Esophagus (tissue), 2 donors: ENCODE measurements around the gene COBLL1. TPM values are rescaled to one million over a fixed set of nuclear protein-coding genes. Genes with fewer than 3 reads are reported as not detected.

Experiments used
- H3K27ac ChIP-seq, 2 donors: one replicate each; pipeline ENCODE4 v1.5.1; 2013; ENCODE audit warnings: low read depth in 2 of 2, mild to moderate bottlenecking in 2 of 2, inconsistent platforms in 1 of 2, low read length in 1 of 2, moderate library complexity in 1 of 2
- H3K27me3 ChIP-seq, 2 donors: one replicate each; pipeline ENCODE4 v1.6.1; 2013; ENCODE audit warnings: low read length in 2 of 2, control low read depth in 1 of 2, mild to moderate bottlenecking in 1 of 2; ENCODE audit not compliant: insufficient read depth in 2 of 2, control insufficient read depth in 1 of 2
- H3K36me3 ChIP-seq, 2 donors: one replicate each; pipeline ENCODE4 v1.6.1; 2013; ENCODE audit warnings: low read length in 1 of 2; ENCODE audit not compliant: control insufficient read depth in 2 of 2, insufficient read depth in 2 of 2
- H3K4me1 ChIP-seq, 2 donors: one replicate each; pipeline ENCODE4 v1.6.1; 2013; ENCODE audit warnings: low read length in 1 of 2; ENCODE audit not compliant: control insufficient read depth in 2 of 2, insufficient read depth in 2 of 2
- H3K4me3 ChIP-seq, 2 donors: one replicate each; pipeline ENCODE4 v1.5.1; 2013; ENCODE audit warnings: low read length in 2 of 2, mild to moderate bottlenecking in 2 of 2, low read depth in 1 of 2, moderate library complexity in 1 of 2
- H3K9me3 ChIP-seq, 2 donors: one replicate each; pipeline ENCODE4 v1.6.1; 2013; ENCODE audit warnings: mild to moderate bottlenecking in 2 of 2, low read depth in 1 of 2, low read length in 1 of 2, moderate library complexity in 1 of 2; ENCODE audit not compliant: control insufficient read depth in 2 of 2, insufficient read depth in 1 of 2
- WGBS, 2 donors: extraction: QIAGEN DNeasy Blood & Tissue Kit; methylation state at CpG; one replicate each; pipeline ENCODE4 v1.1.7; 2013; 5-methylcytosine and 5-hydroxymethylcytosine counted together
- polyA plus RNA-seq, 2 donors: library from polyadenylated mRNA; stranded (reverse); fragments of 200-250 nt; gene quantifications; one replicate each; pipeline ENCODE4 v1.2.3, GENCODE V29; 2013
- donor health status: healthy with polysubstance abuse.
- donor health status: Bipolar disorder and iron deficiency.

Gene COBLL1
- polyA plus RNA-seq, 2 donors, result 18.0 to 27.9 TPM

GRCh38 chr2:164794016-164794415, 47.6 kb downstream of the COBLL1 start:
- Histone ChIP-seq H3K27me3 (no peaks in the 10 kb centered on the region), H3K4me3 (no peak overlapping the region), H3K4me1 (peaks cover 0 to 2% of the 10 kb centered on the region in 2 donors), H3K36me3 (no peaks in the 10 kb centered on the region), H3K27ac (peak overlapping the region in 1 of 2 donors; percentile 75), H3K9me3 (no peaks in the 10 kb centered on the region)

- no peak overlapping the region for H3K27ac ChIP-seq
- H3K27me3 ChIP-seq, result no peaks in the 10 kb centered on the region
- peaks cover 0 to 2% of the 10 kb centered on the region in 2 donors for H3K4me1 ChIP-seq
- WGBS, 2 donors, result 78 to 86% methylated on average over 1 of the region's 1 CpG
- no peaks in the 10 kb centered on the region for H3K9me3 ChIP-seq
- H3K36me3 ChIP-seq, result no peaks in the 10 kb centered on the region
- H3K4me3 ChIP-seq, result no peak overlapping the region
Measured at GRCh38 chr2:164793529-164793928, 48.1 kb downstream of the COBLL1 start.

GRCh38 chr2:164792316-164793170, 49.1 kb downstream of the COBLL1 start:
- Histone ChIP-seq H3K36me3 (no peaks in the 10 kb centered on the region), H3K9me3 (no peaks in the 10 kb centered on the region), H3K4me1 (peaks cover 0 to 2% of the 10 kb centered on the region in 2 donors), H3K4me3 (no peak overlapping the region), H3K27me3 (no peaks in the 10 kb centered on the region), H3K27ac (peak overlapping the region; percentile 53 to 59)
- WGBS, 2 donors, result 73 to 84% methylated on average over 5 of the region's 5 CpGs

GRCh38 chr2:164789968-164790367, 51.7 kb downstream of the COBLL1 start:
- Histone ChIP-seq H3K4me1 (peaks cover 0 to 2% of the 10 kb centered on the region in 2 donors), H3K36me3 (no peaks in the 10 kb centered on the region), H3K4me3 (no peak overlapping the region), H3K9me3 (no peaks in the 10 kb centered on the region), H3K27me3 (no peaks in the 10 kb centered on the region), H3K27ac (no peak overlapping the region)
- 89 to 92% methylated on average over 5 of the region's 5 CpGs for WGBS, 2 donors

- 82 to 93% methylated on average over 2 of the region's 2 CpGs for WGBS, 2 donors
- H3K4me3 ChIP-seq, result no peak overlapping the region
- H3K27ac ChIP-seq, result no peak overlapping the region
- peaks cover 0 to 6% of the 10 kb centered on the region in 2 donors for H3K4me1 ChIP-seq
- H3K36me3 ChIP-seq, result no peaks in the 10 kb centered on the region
- H3K27me3 ChIP-seq, result no peaks in the 10 kb centered on the region
- H3K9me3 ChIP-seq, result no peaks in the 10 kb centered on the region
Measured at GRCh38 chr2:164786787-164787186, 54.8 kb downstream of the COBLL1 start.

- WGBS, 2 donors, result 2 to 9% methylated on average over 1 of the region's 1 CpG
- Histone ChIP-seq H3K36me3 (no peaks in the 10 kb centered on the region), H3K4me3 (no peak overlapping the region), H3K9me3 (no peaks in the 10 kb centered on the region), H3K27ac (peak overlapping the region in 1 of 2 donors; percentile 66), H3K27me3 (no peaks in the 10 kb centered on the region), H3K4me1 (peaks cover 0 to 6% of the 10 kb centered on the region in 2 donors)
Measured at GRCh38 chr2:164785457-164785856, 56.2 kb downstream of the COBLL1 start.

GRCh38 chr2:164784376-164784775, 57.2 kb downstream of the COBLL1 start:
- Histone ChIP-seq H3K27me3 (no peaks in the 10 kb centered on the region), H3K4me1 (peaks cover 0 to 5% of the 10 kb centered on the region in 2 donors), H3K9me3 (no peaks in the 10 kb centered on the region), H3K36me3 (no peaks in the 10 kb centered on the region), H3K4me3 (no peak overlapping the region), H3K27ac (peak overlapping the region; percentile 18 to 40)
- WGBS, 2 donors, result 61 to 75% methylated on average over 2 of the region's 2 CpGs

GRCh38 chr2:164782323-164782722, 59.3 kb downstream of the COBLL1 start:
- Histone ChIP-seq H3K4me3 (no peak overlapping the region), H3K27me3 (no peaks in the 10 kb centered on the region), H3K4me1 (peaks cover 0 to 9% of the 10 kb centered on the region in 2 donors), H3K9me3 (no peaks in the 10 kb centered on the region), H3K36me3 (no peaks in the 10 kb centered on the region), H3K27ac (no peak overlapping the region)
- WGBS, 2 donors, result 46 to 58% methylated on average over 2 of the region's 2 CpGs

GRCh38 chr2:164781394-164781793, 60.2 kb downstream of the COBLL1 start:
- H3K27ac ChIP-seq, result no peak overlapping the region
- H3K4me3 ChIP-seq, result no peak overlapping the region
- no peaks in the 10 kb centered on the region for H3K36me3 ChIP-seq
- 76 to 87% methylated on average over 1 of the region's 1 CpG for WGBS, 2 donors
- H3K4me1 ChIP-seq, result peaks cover 0 to 9% of the 10 kb centered on the region in 2 donors
- no peaks in the 10 kb centered on the region for H3K9me3 ChIP-seq
- no peaks in the 10 kb centered on the region for H3K27me3 ChIP-seq
